ENCODE results near the gene MON1B.

GRCh38 chr16:77148121-77148520 lies 42.9 kb upstream of the MON1B start:
- no peak for TF ChIP-seq POLR2AphosphoS5 (IDR thresholded peaks at IDR 0.05)
- no peak for TF ChIP-seq CTCF (IDR thresholded peaks at IDR 0.05)
- no peak for TF ChIP-seq POLR2A (IDR thresholded peaks at IDR 0.05)
